Effector memory CD4-positive, alpha-beta T cell (primary cell): Measurements from ENCODE around the gene NRM.

Experiments used
- DNase-seq, 3 donors: peaks; one replicate each; pipeline ENCODE4 v3.0.0-alpha.2; 2020
- H3K27ac ChIP-seq: 2 replicates; pipeline ENCODE4 v1.7.0; 2013; ENCODE audit warnings: mild to moderate bottlenecking, low read length, moderate library complexity; ENCODE audit not compliant: insufficient read depth, poor library complexity, severe bottlenecking
- H3K27me3 ChIP-seq: replicated peaks from 2 replicates; pipeline ENCODE4 v1.7.0; 2013; ENCODE audit warnings: mild to moderate bottlenecking, low read length; ENCODE audit not compliant: insufficient read depth, control insufficient read depth, poor library complexity, severe bottlenecking
- H3K36me3 ChIP-seq: 2 replicates; pipeline ENCODE4 v1.7.0; 2013; ENCODE audit warnings: mild to moderate bottlenecking, low read length, moderate library complexity; ENCODE audit not compliant: control insufficient read depth, insufficient read depth
- H3K4me1 ChIP-seq: 2 replicates; pipeline ENCODE4 v1.7.0; 2013; ENCODE audit warnings: low read length, mild to moderate bottlenecking; ENCODE audit not compliant: control insufficient read depth, insufficient read depth, poor library complexity, severe bottlenecking
- H3K4me3 ChIP-seq: 2 replicates; pipeline ENCODE4 v1.7.0; 2013; ENCODE audit warnings: low read length, low read depth, mild to moderate bottlenecking; ENCODE audit not compliant: insufficient read depth, poor library complexity, severe bottlenecking
- H3K9me3 ChIP-seq: 2 replicates; pipeline ENCODE4 v1.7.0; 2013; ENCODE audit warnings: mild to moderate bottlenecking, low read length, moderate library complexity; ENCODE audit not compliant: control insufficient read depth

The NRM gene

DNA sequence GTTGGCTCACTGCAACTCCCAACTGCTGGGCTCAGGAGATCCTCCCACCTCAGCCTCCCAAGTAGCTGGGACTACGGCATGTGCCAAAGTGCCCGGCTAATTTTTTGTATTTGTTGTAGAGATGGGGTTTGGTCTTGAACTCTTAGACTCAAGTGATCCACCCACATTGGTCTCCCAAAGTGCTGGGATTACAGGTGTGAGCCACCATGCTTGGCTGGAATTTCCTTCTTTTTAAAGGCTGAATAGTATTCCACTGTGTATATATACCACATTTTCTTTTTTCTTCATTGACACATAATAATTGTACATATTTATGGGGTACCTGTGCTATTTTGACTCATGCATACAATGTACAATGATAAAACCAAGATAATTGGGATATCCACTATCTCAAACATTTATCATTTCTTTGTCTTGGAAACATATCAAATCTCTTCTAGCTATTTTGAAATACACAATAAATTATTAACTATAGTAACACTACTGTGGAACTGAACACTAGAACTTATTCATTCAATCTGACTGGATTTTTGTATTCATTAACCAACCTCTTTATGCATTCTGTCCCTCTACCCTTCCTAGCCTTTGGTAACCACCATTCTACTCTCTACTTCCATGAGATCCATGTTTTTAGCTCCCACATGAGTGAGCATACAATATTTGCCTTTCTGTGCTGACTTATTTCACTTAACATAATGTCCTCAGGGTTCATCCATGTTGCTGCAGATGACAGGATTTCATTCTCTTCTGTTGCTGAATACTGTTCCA lies 18.5 kb upstream of the NRM start:
- Histone ChIP-seq H3K27me3 (no peaks in the 10 kb centered on the region), H3K9me3 (no peaks in the 10 kb centered on the region), H3K36me3 (peaks cover 48% of the 10 kb centered on the region), H3K27ac (no peak overlapping the region), H3K4me3 (no peak overlapping the region), H3K4me1 (no peaks in the 10 kb centered on the region)
- no peak for DNase-seq

DNA sequence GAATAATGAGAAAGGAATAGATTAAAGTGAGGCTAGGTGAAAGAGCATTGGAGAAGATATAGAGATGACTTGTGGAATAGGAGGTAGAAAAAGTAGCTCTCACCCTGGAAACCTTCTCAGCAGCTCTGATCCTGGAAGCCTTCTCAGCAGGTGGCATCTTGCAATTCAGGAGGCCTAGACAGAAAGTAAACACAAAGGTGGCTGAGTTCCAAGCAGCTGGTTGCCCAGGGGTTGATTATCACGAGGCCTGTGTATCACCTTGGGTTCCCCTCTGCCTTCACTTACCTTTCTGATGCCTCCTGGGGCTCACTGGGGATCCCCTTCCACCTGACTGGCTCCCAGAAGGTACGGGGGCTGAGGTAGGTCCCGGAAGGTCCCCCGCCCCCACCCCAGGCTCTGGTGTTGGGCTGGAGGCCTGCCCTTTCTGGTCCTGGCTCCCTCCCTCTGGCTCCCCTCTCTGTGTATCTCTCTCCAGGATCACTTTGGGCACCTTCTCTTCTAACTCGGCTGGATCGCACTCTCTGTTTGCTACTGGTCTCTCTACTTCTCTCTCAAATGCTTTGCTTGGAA lies 16.6 kb upstream of the NRM start:
- Histone ChIP-seq H3K27ac (no peak overlapping the region), H3K36me3 (peaks cover 42% of the 10 kb centered on the region), H3K9me3 (no peaks in the 10 kb centered on the region), H3K4me1 (no peaks in the 10 kb centered on the region), H3K27me3 (no peaks in the 10 kb centered on the region), H3K4me3 (no peak overlapping the region)
- DNase-seq = no peak

DNA sequence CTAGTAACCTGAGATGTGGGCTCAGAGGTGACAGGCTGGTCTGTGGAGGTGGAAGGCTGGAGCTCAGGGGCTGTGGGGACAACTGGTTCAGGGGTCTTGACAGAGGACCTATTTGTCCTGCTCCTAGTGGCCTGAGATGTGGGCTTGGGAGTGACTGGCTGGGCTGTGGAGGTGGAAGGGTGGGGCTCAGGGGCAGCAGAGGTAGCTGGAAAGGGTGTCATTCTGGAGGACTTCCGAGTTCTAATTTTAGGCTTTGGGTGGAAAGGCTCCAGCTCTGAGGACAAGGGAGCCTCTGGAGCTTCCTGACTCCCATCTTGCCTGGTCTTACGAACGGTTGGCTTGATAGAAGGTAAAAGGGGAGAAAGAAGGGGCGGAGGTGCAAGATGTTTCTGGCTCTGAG lies 14.8 kb upstream of the NRM start:
- DNase-seq = no peak
- Histone ChIP-seq H3K27ac (no peak overlapping the region), H3K9me3 (no peaks in the 10 kb centered on the region), H3K4me3 (no peak overlapping the region), H3K4me1 (no peaks in the 10 kb centered on the region), H3K36me3 (peaks cover 41% of the 10 kb centered on the region), H3K27me3 (no peaks in the 10 kb centered on the region)

DNA sequence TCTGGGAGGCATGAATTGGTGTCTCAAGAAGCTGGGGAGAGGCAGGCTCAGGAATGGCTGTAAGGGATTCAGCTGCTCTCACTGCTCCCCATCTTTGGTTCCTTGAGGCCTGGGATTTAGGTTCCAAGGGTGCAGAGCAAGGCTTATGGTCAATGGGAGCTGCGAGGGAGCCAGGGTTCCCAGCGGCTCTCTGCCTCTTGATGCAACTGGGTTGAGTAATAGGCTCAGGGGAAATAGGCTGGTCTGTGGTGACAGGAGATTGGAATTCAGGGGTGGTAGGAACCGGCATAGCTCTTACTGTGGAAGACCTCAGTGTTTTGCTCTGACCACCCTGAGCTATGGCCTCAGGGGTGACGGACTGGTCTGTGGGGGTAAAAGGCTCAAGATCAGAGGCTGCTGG lies 13.0 kb upstream of the NRM start:
- H3K4me3 ChIP-seq = no peak overlapping the region
- no peak overlapping the region for H3K27ac ChIP-seq
- no peak for DNase-seq
- peaks cover 37% of the 10 kb centered on the region for H3K36me3 ChIP-seq
- H3K9me3 ChIP-seq = no peaks in the 10 kb centered on the region
- no peaks in the 10 kb centered on the region for H3K4me1 ChIP-seq
- H3K27me3 ChIP-seq = no peaks in the 10 kb centered on the region

DNA sequence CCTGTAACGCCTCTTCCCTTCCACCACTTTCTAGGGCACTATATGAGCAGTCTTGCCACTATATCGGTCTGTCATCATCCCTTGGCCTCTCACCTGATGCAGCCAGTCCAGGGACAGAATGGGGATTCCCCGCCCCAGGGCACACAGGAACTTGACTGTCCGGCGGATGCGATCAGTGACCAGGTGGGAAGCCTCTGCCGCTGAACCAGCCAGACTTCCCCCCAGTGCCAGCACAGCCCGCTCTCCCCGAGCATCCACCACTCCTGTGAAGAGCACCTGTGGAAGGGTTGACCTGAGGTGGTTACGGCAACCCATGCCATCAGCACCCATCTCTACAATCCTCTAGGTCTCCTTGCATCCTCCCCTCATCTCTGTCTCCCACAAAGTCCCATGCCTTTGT lies 12.2 kb upstream of the NRM start:
- Histone ChIP-seq H3K4me3 (no peak overlapping the region), H3K9me3 (no peaks in the 10 kb centered on the region), H3K27ac (no peak overlapping the region), H3K4me1 (no peaks in the 10 kb centered on the region), H3K27me3 (no peaks in the 10 kb centered on the region), H3K36me3 (peaks cover 33% of the 10 kb centered on the region)
- DNase-seq = no peak

DNA sequence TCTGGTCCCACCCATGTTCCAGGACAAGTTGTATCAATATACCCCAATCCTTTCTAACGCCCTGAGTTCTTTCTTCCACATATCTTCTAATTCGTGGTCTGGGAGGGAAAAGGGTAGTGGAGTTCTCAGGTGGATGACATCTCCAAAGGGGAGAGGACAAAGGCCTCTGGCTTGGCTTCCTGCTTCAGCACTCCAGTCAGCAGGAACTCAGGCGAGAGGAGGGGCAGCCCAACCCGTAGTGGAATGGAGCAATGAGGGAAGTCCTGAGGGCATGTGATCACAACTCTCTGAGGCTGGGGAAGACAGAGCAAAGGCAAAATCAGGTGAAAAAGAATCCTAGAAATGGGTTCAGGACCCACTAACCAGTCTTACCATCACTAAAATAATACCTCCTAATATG lies 9.6 kb upstream of the NRM start:
- no peak for DNase-seq
- Histone ChIP-seq H3K4me1 (no peaks in the 10 kb centered on the region), H3K27me3 (no peaks in the 10 kb centered on the region), H3K4me3 (no peak overlapping the region), H3K36me3 (peaks cover 22% of the 10 kb centered on the region), H3K27ac (no peak overlapping the region), H3K9me3 (no peaks in the 10 kb centered on the region)

DNA sequence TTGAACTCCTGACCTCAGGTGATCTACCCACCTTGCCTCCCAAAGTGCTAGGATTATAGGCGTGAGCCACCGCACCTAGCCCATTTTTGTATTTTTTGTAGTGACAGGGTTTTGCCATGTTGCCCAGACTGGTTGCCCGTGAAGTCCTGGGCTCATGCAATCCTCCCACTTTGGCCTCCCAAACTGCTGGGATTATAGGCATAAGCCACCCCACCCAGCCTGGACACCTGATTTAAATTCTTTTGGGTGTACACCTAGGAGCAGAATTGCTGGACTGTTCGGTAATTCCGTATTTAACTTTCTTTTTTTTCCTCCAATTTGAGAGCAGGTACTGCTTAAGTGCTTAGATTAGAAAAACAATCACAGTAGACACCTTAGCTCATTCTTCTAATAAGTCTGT lies 5.6 kb upstream of the NRM start:
- no peak for DNase-seq
- peaks cover 2% of the 10 kb centered on the region for H3K4me1 ChIP-seq
- H3K27ac ChIP-seq = no peak overlapping the region
- H3K9me3 ChIP-seq = no peaks in the 10 kb centered on the region
- peaks cover 4% of the 10 kb centered on the region for H3K36me3 ChIP-seq
- no peaks in the 10 kb centered on the region for H3K27me3 ChIP-seq
- no peak overlapping the region for H3K4me3 ChIP-seq

DNA sequence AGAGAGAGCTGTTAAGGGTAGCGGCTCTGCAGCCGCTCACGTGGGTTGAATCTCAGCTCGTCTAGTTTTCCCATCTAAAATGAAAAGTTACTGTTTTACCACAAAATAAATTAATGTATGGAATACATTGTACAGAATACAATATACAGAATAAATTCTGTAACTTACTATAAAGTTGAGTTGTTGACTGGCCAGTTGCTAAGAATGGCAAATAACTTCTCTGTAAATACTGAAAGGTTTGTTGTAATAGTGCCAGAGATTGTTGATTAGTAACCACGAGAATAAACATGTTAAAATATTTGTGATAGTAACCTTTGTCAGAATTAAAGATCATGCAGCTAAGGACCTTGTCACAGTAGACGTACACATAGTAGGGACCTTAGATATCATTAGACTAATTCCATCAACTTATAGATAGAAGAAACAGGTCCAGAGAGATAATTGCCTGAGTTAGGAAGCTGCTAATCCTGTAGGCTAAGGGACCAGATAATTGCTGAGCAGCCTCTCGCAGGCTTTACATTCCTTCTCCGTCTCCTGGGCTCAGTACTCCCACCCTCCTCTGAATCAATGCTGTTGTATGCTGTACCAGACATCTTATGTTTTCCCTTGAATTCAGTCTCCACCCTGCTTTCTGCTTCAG lies 544 bp upstream of the NRM start:
- Histone ChIP-seq H3K27ac (peak overlapping the region; percentile 67), H3K36me3 (no peaks in the 10 kb centered on the region)

DNA sequence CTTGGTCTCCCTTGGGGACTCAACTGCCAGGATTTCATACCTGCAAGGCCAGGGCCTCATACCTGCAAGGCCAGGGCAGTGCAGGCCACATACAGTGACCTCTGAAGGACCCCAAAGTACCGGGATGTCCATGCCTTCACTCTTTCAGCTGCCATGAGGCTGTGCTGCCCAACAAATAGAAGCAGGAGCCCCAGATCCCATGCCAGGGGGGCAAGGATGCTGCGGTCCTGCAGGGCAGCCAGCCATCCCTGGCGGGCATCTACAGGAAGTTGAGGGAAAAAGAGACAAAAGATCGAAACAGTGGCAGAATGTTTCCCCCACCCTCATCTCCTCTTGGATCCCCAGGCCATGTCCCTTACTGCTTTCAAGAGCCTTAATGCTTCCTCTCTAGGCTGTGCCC lies 799 bp downstream of the NRM start:
- no peaks in the 10 kb centered on the region for H3K36me3 ChIP-seq
- no peak for DNase-seq
- peaks cover 39% of the 10 kb centered on the region for H3K4me1 ChIP-seq
- H3K4me3 ChIP-seq = peak overlapping the region; percentile 74
- peak overlapping the region; percentile 67 for H3K27ac ChIP-seq
- no peaks in the 10 kb centered on the region for H3K9me3 ChIP-seq
- no peaks in the 10 kb centered on the region for H3K27me3 ChIP-seq

More for the DNA sequence above, 544 bp upstream of the NRM start:
- Histone ChIP-seq H3K4me1 (peaks cover 39% of the 10 kb centered on the region), H3K27me3 (no peaks in the 10 kb centered on the region), H3K9me3 (no peaks in the 10 kb centered on the region), H3K4me3 (peak overlapping the region; percentile 74)
- DNase-seq = no peak
